Measurements from ENCODE around the gene ADAM8. TPM values are rescaled to one million over a fixed set of nuclear protein-coding genes. Genes with fewer than 3 reads are reported as not detected.

The ADAM8 gene
- total and polyA plus RNA-seq, 10 of the 15 experiments (the other 5 are each of a cell fraction or from before 2014, with no cell fraction given), result 0.37 to 92.7 (median 21.7) TPM

- 0 out of 2 replicates have a peak, but pooled peaks have one; percentile 12 for TF ChIP-seq MTA2 (IDR thresholded peaks at IDR 0.05; ENCODE audit: low read depth)
- TF ChIP-seq NBN (IDR thresholded peaks at IDR 0.05), result no peak
- TF ChIP-seq TCF12 (IDR thresholded peaks at IDR 0.05; ENCODE audit: low read depth, low read length), result no peak
- peak; percentile 50; the same call in 1 of the 2 replicates for TF ChIP-seq ZSCAN29 (IDR thresholded peaks at IDR 0.05)
- no peak for TF ChIP-seq ZBED1 (IDR thresholded peaks at IDR 0.05; ENCODE audit: borderline replicate concordance)
- TF ChIP-seq ZBTB11 (CRISPR knock-in tag; IDR thresholded peaks at IDR 0.05), result no peak
- TF ChIP-seq POLR2AphosphoS5 (IDR thresholded peaks at IDR 0.05; ENCODE audit: low read length), result peak; percentile 52
- 0 out of 2 replicates have a peak, but pooled peaks have one; percentile 20 for TF ChIP-seq YY1 (IDR thresholded peaks at IDR 0.05; ENCODE audit: low read depth, low read length)
- no peak for TF ChIP-seq IRF5 (IDR thresholded peaks at IDR 0.05; ENCODE audit: borderline replicate concordance)
- TF ChIP-seq ZNF687 (IDR thresholded peaks at IDR 0.05), result 0 out of 2 replicates have a peak, but pooled peaks have one; percentile 20
Measured at GRCh38 chr10:133307776-133308420, 31.2 kb upstream of the ADAM8 start (continued).
